ENCODE data around the gene SEC14L2. TPM values are rescaled to one million over a fixed set of nuclear protein-coding genes. Genes with fewer than 3 reads are reported as not detected.

SEC14L2 gene
- total and polyA plus RNA-seq, 2 of the 8 experiments (the other 6 are each of a cell fraction or from before 2014, with no cell fraction given) = 2.8 to 3.2 TPM

- Histone ChIP-seq H3K56ac (replicated peaks; ENCODE audit: insufficient read length, low read depth, low read length) (peak overlapping the region; percentile 67), H3K79me1 (ENCODE audit: low read depth, low read length) (no peaks in the 10 kb centered on the region; the same call in 1 of the 2 replicates), H3K4me3 (ENCODE audit: extremely low read depth in 1 of 4, insufficient read depth in 2 of 4, low read depth in 3 of 4, low read length in 4 of 4) (peak overlapping the region; percentile 58 to 88 (median 72)), H3K18ac (ENCODE audit: extremely low read depth, low read length) (peak overlapping the region; percentile 98), H3K9me3 (ENCODE audit: insufficient read depth in 2 of 2, low read depth in 1 of 2, low read length in 1 of 2) (no peaks in the 10 kb centered on the region), H3K4me1 (replicated peaks in 1 of 4; ENCODE audit: control insufficient read depth in 3 of 4, insufficient read depth in 4 of 4, low read length in 3 of 4) (peaks cover 3 to 21% (median 13%) of the 10 kb centered on the region in 4 experiments), H3K27ac (ENCODE audit: low read depth, low read length) (peak overlapping the region; percentile 80), H3K23me2 (ENCODE audit: low read depth, low read length) (peaks cover 22% of the 10 kb centered on the region), H2BK15ac (ENCODE audit: low read length) (peak overlapping the region; percentile 76; the same call in 1 of the 2 replicates), H3K23ac (ENCODE audit: insufficient read length) (no peak overlapping the region), H3K9ac (replicated peaks in 1 of 4; ENCODE audit: extremely low read depth in 1 of 4, low read depth in 3 of 4, low read length in 3 of 4) (peak overlapping the region; percentile 51 to 87 (median 82)), H3K14ac (ENCODE audit: insufficient read length) (no peak overlapping the region), H3K27me3 (replicated peaks in 1 of 4; ENCODE audit: control insufficient read depth in 3 of 4, extremely low read depth in 1 of 4, insufficient read depth in 3 of 4, low read length in 3 of 4) (no peaks in the 10 kb centered on the region), H3K4me2 (ENCODE audit: insufficient read depth in 1 of 2, low read depth in 2 of 2, low read length in 2 of 2) (peak overlapping the region; percentile 71 to 93), H2BK20ac (ENCODE audit: low read length) (no peak overlapping the region), H2BK5ac (ENCODE audit: low read depth, low read length) (peak overlapping the region; percentile 94), H3K36me3 (ENCODE audit: control insufficient read depth in 2 of 4, insufficient read depth in 4 of 4, low read length in 3 of 4) (peaks cover 2 to 15% (median 5%) of the 10 kb centered on the region in 4 experiments; a peak in 5 of 8 replicates), H4K20me1 (replicated peaks in 1 of 2; ENCODE audit: control insufficient read depth in 1 of 2, insufficient read depth in 2 of 2, low read length in 2 of 2) (peaks cover 0 to 16% of the 10 kb centered on the region in 2 experiments), H3K79me2 (ENCODE audit: control insufficient read depth in 1 of 2, insufficient read depth in 2 of 2, low read length in 2 of 2) (peaks cover 0 to 7% of the 10 kb centered on the region in 2 experiments; a peak in 1 of 4 replicates), H2BK120ac (replicated peaks; ENCODE audit: low read depth, low read length) (peak overlapping the region; percentile 38), H4K8ac (ENCODE audit: extremely low read depth, insufficient read depth, low read length) (peak overlapping the region; percentile 88; the same call in 1 of the 2 replicates), H2AK5ac (ENCODE audit: low read depth, low read length) (no peak overlapping the region), H2AFZ (ENCODE audit: low read length) (0 out of 2 replicates have a peak overlapping the region, but pooled peaks have one; percentile 1), H3K4ac (replicated peaks; ENCODE audit: insufficient read length, low read depth, low read length) (peak overlapping the region; percentile 51), H4K91ac (replicated peaks; ENCODE audit: insufficient read length, low read length) (peak overlapping the region; percentile 90), H2BK12ac (ENCODE audit: low read depth, low read length) (peak overlapping the region; percentile 4), H4K5ac (ENCODE audit: insufficient read length, low read depth, low read length) (peak overlapping the region; percentile 82)
- DNase-seq (ENCODE audit: low read depth in 1 of 2, low spot score in 2 of 2) (no peak), FAIRE-seq (no peak)
- ChIA-PET POLR2A (ENCODE audit: partially characterized antibody) (interaction anchor here (0.6 to 5.2 kb wide), 25 partner anchors 9 to 659 kb away, joined by 3 to 39 read pairs (median 4); partner anchors contain the start of genes CCDC157, SEC14L2, SF3A1 and TBC1D10A), CTCF (ENCODE audit: partially characterized antibody) (interaction anchor here (1.2 to 12.0 kb wide), 6 partner anchors 11 to 183 kb away, joined by 3 to 164 read pairs (median 9); partner anchors contain the start of gene SEC14L2)
- WGBS, 2 experiments (ENCODE audit: extremely low coverage in 1 of 2, insufficient coverage in 1 of 2, insufficient read length in 1 of 2, insufficient replicate concordance in 2 of 2, low coverage in 1 of 2, low lambda C conversion rate in 2 of 2, missing lambda C conversion rate in 1 of 2) = 1% methylated on average over 39 of the region's 45 CpGs; no CpG with 5 or more reads in 1 of the 2 experiments
- no peak for TF ChIP-seq EZH2 (IDR thresholded peaks at IDR 0.05; ENCODE audit: low read depth, low read length, severe bottlenecking)
- TF ChIP-seq ASH2L (IDR thresholded peaks at IDR 0.05; ENCODE audit: low read length) = peak; percentile 76
- no peak for TF ChIP-seq EGR1 (IDR thresholded peaks at IDR 0.05; ENCODE audit: borderline replicate concordance, low read depth, low read length)
- TF ChIP-seq SAP30 (IDR thresholded peaks at IDR 0.05; ENCODE audit: insufficient read depth, insufficient replicate concordance, low read length) = no peak
- TF ChIP-seq TBP (IDR thresholded peaks at IDR 0.05; ENCODE audit: low read depth, low read length) = no peak
- TF ChIP-seq RXRA (IDR thresholded peaks at IDR 0.05; ENCODE audit: insufficient read depth, low read depth, low read length) = no peak
- TF ChIP-seq HDAC2 (IDR thresholded peaks at IDR 0.05; ENCODE audit: borderline replicate concordance in 1 of 2, low read depth in 2 of 2, low read length in 2 of 2) = peak in 1 of 2 experiments; percentile 62; a peak in 1 of 4 replicates
- no peak for TF ChIP-seq SP4 (IDR thresholded peaks at IDR 0.05; ENCODE audit: low read length)
- TF ChIP-seq PHF8 (conservative IDR thresholded peaks at IDR 0.05; ENCODE audit: low read depth, low read length) = peak; percentile 38; the same call in 1 of the 2 replicates
- TF ChIP-seq RBBP5 (IDR thresholded peaks at IDR 0.05; ENCODE audit: borderline replicate concordance, low read depth, low read length) = 0 out of 2 replicates have a peak, but pooled peaks have one; percentile 23
- TF ChIP-seq YY1 (IDR thresholded peaks at IDR 0.05; ENCODE audit: low read depth, low read length) = no peak
Measured at GRCh38 chr22:30423301-30423958, 26.6 kb downstream of the SEC14L2 start.
